SK-MEL-5 (cell line): ENCODE measurements around the gene TGFBR3L. TPM values are rescaled to one million over a fixed set of nuclear protein-coding genes. Genes with fewer than 3 reads are reported as not detected.
"Not testable (repeated sequence)": the region's sequence is repeated elsewhere in the genome, so short reads cannot be mapped to it uniquely, and the experiment has no call there.

Experiments used
- DNase-seq: peaks from one replicate; pipeline ENCODE4 v3.0.0-alpha.2; 2016; ENCODE audit warnings: low read depth, low spot score
- in situ Hi-C: cut with HindIII; loops from 2 replicates; pipeline ENCODE4 v1.10.0; 2016; ENCODE audit warnings: low sequenced_read_pairs, high pct_unique_total_duplicates, low pct_unique_long_range_greater_than_20kb
- total RNA-seq: library from RNA; depleted of rRNA; stranded (reverse); fragments of >200 nt; shearing (Covaris generic); gene quantifications from 2 replicates; pipeline ENCODE4 v1.2.3, GENCODE V29; 2014

Gene TGFBR3L
- total RNA-seq, 1 experiment from 2014 or later: not detected

- no peak for DNase-seq
- in situ Hi-C loops: no loop called here
Observed at GRCh38 chr19:7921302-7921966, 6.8 kb downstream of the TGFBR3L start.

GRCh38 chr19:7921967-7922835 lies 7.6 kb downstream of the TGFBR3L start:
- in situ Hi-C loops: no loop called here

DNA sequence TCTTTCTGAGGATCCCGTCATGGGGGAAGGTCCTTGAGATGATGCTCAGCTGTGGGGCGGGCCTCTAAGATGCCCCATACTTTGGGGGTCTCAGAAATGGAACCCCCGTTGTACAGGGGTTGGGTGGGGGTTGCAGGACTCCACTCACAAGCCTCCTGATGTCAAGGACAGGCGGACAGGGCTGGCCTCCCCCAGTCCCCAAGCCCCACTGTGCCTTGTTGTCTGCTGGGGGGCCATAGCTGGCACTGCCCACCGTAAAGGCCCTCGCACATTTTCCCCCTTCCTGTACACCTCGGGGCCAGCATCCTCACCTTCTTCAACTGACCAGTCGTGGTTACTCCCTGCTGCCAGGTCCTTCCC lies 8.2 kb downstream of the TGFBR3L start:
- in situ Hi-C loops: no loop called here
- DNase-seq: no peak

More at GRCh38 chr19:7921967-7922835, 7.6 kb downstream of the TGFBR3L start:
- no peak for DNase-seq

GRCh38 chr19:7923295-7924191 lies 8.9 kb downstream of the TGFBR3L start:
- no peak for DNase-seq
- in situ Hi-C loops: no loop called here

- no peak for DNase-seq
- in situ Hi-C loops: no loop called here
Observed at GRCh38 chr19:7924241-7924640, 9.6 kb downstream of the TGFBR3L start.

GRCh38 chr19:7924651-7925170 lies 10.1 kb downstream of the TGFBR3L start:
- in situ Hi-C loops: no loop called here

GRCh38 chr19:7925171-7925851 lies 10.7 kb downstream of the TGFBR3L start:
- in situ Hi-C loops: no loop called here
- peak; percentile 73 for DNase-seq

More at GRCh38 chr19:7924651-7925170, 10.1 kb downstream of the TGFBR3L start:
- no peak for DNase-seq

- in situ Hi-C loops: no loop called here
- DNase-seq: peak; percentile 42
Observed at GRCh38 chr19:7926021-7926726, 11.5 kb downstream of the TGFBR3L start, which contains the start of gene CTXN1. CTXN1 (minus strand) TSS chr19:7926135; CDS start chr19:7925538, 597 bp downstream.

GRCh38 chr19:7926727-7927604 lies 12.3 kb downstream of the TGFBR3L start:
- no peak for DNase-seq
- in situ Hi-C loops: no loop called here

GRCh38 chr19:7927605-7928333 lies 13.1 kb downstream of the TGFBR3L start:
- in situ Hi-C loops: no loop called here
- no peak for DNase-seq

DNA sequence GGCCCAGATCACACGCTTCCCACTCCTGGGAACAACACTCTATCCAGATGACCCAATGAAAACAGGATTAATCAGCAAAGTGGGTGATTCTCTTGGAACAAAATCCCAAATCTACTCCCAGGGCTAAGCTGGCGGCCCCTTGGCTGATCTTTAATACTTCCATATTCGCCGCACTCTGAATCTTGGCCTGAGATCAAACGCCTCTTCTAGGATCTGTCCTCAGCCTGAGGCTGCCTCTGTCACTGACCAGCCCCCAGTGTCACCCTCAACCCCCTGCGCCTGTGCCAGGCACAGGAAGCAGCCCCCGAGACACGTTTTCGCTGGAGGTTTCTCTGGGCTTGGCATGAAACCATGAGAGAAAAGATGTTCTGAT lies 13.7 kb downstream of the TGFBR3L start:
- DNase-seq: no peak
- in situ Hi-C loops: no loop called here

DNA sequence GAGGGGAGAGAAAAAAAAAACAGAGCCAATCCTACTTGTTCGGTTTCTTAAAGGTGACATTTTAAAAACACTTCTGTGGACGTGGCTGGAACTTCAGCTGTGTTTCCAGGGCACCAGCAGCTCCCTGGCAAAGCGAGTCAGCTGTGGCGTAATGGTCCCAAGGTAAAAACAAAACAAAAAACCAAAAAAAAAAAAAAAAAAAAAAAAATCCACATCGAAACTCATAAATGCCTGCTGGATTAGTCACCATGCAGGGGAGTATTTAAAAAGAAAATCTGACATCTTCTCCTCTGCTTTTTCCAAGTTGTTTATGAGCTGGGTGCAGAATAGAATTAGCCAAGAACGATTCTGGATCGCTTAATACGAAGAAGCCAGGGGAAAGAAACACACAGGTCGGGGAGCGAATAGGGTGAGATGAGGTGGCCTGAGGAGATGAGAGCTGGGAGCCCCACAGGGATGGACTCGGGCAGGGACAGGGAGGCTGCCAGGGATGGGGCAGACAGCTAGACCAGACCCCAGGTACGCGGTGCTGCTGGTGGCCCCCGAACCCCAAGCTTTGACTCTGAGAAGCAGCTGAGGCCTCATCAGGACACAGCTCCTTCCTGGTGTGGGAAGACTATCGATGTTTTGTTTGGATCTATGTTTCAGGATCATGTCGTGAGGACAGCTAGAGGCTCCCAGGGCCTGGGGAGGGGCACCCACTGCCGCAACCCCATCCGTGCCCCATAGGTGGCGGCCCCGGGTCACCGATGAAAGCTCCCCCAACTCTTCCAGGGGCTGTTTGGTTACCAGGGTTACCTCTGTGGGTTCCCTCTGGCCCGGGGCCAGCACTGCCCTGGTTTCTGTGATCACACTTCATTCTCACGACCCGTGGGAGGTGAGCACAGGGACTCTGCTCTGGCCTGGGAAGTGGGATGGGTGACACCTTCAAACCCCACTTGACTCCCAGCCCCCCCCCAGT lies 14.4 kb downstream of the TGFBR3L start:
- DNase-seq: peak; percentile 40
- in situ Hi-C loops: no loop called here

DNA sequence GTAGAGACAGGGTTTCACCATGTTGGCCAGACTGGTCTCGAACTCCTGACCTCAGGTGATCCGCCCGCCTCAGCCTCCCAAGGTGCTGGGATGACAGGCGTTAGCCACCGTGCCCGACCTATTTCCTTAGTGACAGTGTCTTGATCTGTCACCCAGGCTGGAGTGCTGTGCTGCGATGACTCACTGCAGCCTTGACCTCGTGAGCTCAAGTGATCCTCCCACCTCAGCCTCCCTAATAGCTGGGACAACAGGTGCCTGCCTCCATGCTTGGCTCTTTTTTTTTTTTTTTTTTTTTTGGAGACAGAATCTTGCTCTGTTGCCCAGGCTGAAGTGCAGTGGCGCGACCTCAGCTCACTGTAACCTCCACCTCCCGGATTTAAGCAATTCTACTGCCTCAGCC lies 15.4 kb downstream of the TGFBR3L start:
- DNase-seq, in situ Hi-C loops: not testable (repeated sequence)

- DNase-seq: no peak
- in situ Hi-C loops: no loop called here
Observed at GRCh38 chr19:7930765-7931164, 16.1 kb downstream of the TGFBR3L start.
